ENCODE data around the gene PLEKHA4.

- no peak for TF ChIP-seq FOXM1 (IDR thresholded peaks at IDR 0.05; ENCODE audit: borderline replicate concordance, low read depth)
- TF ChIP-seq CREB1 (IDR thresholded peaks at IDR 0.05; ENCODE audit: low read depth): no peak
- no peak for TF ChIP-seq EP300 (IDR thresholded peaks at IDR 0.05; ENCODE audit: borderline replicate concordance)
- no peak for TF ChIP-seq CEBPB (IDR thresholded peaks at IDR 0.05)
- peak; percentile 94 for TF ChIP-seq RAD21 (IDR thresholded peaks at IDR 0.05; ENCODE audit: low read depth)
- TF ChIP-seq TCF12 (IDR thresholded peaks at IDR 0.05; ENCODE audit: low read depth): no peak
- no peak for TF ChIP-seq MAX (IDR thresholded peaks at IDR 0.05)
- TF ChIP-seq YY1 (IDR thresholded peaks at IDR 0.05; ENCODE audit: low read depth): no peak
- TF ChIP-seq REST (IDR thresholded peaks at IDR 0.05; ENCODE audit: low read depth): no peak
- peak; percentile 89 for TF ChIP-seq USF1 (IDR thresholded peaks at IDR 0.05)
- no peak for TF ChIP-seq EGR1 (IDR thresholded peaks at IDR 0.05)
- no peak for TF ChIP-seq TAF1 (IDR thresholded peaks at IDR 0.05; ENCODE audit: low read depth)
- TF ChIP-seq ZBTB7A (IDR thresholded peaks at IDR 0.05; ENCODE audit: low read depth): no peak
- TF ChIP-seq NFIC (IDR thresholded peaks at IDR 0.05): no peak
Measured at GRCh38 chr19:48835734-48836088, 32.7 kb downstream of the PLEKHA4 start.
